WTC11 (cell line): ENCODE measurements around the gene PROKR2. TPM values are rescaled to one million over a fixed set of nuclear protein-coding genes. Genes with fewer than 3 reads are reported as not detected.

Source experiments
- ATAC-seq: fragments of 200-7000 bp; cut with Tn5 transposase; 2 replicates; pipeline ENCODE4 v1.10.0; 2021; ENCODE audit warnings: mild to moderate bottlenecking, moderate library complexity
- CTCF ChIA-PET: fragments of 300-600 bp; sonication (Branson Sonifier 250); formaldehyde crosslinking; loops from one replicate; lab custom pipeline; 2021; ENCODE audit warnings: antibody characterized with exemption; lab: Charles Lee
- POLR2A ChIA-PET: fragments of 350-600 bp; sonication (Branson Sonifier 250); formaldehyde crosslinking; loops from one replicate; lab custom pipeline; 2021; ENCODE audit warnings: antibody characterized with exemption; lab: Charles Lee
- DNase-seq: peaks from one replicate; pipeline ENCODE4 v3.0.0; 2021; ENCODE audit warnings: low spot score
- H3K27ac Mint-ChIP-seq: 2 replicates; pipeline ENCODE4 v1.8.0; 2021; ENCODE audit warnings: mixed read lengths
- H3K27me3 Mint-ChIP-seq: 2 replicates; pipeline ENCODE4 v1.8.0; 2021; ENCODE audit warnings: low read depth, mild to moderate bottlenecking, moderate library complexity, mixed read lengths
- H3K36me3 Mint-ChIP-seq: 2 replicates; pipeline ENCODE4 v1.8.0; 2021; ENCODE audit warnings: mixed read lengths
- H3K4me1 Mint-ChIP-seq: 2 replicates; pipeline ENCODE4 v1.8.0; 2022; ENCODE audit warnings: mixed read lengths
- H3K4me3 Mint-ChIP-seq: 2 replicates; pipeline ENCODE4 v1.8.0; 2021; ENCODE audit warnings: mild to moderate bottlenecking, moderate library complexity, mixed read lengths
- H3K9me3 Mint-ChIP-seq: 2 replicates; pipeline ENCODE4 v1.8.0; 2021; ENCODE audit warnings: mixed read lengths
- CBFB ChIP-seq: sonication (generic); formaldehyde crosslinking; IDR thresholded peaks from 2 replicates; pipeline ENCODE4 v1.8.1; 2022; ENCODE audit warnings: mild to moderate bottlenecking, low read depth, missing genetic modification reagents
- CTCF ChIP-seq: fragments of 200-600 bp; IDR thresholded peaks from 2 replicates; pipeline ENCODE4 v1.8.0; 2022; ENCODE audit warnings: antibody characterized with exemption
- E2F4 ChIP-seq: sonication (generic); formaldehyde crosslinking; IDR thresholded peaks from 2 replicates; pipeline ENCODE4 v1.8.1; 2022; ENCODE audit warnings: low read depth, mild to moderate bottlenecking, moderate library complexity, missing genetic modification reagents, borderline replicate concordance
- EMX1 ChIP-seq: fragments of 250-450 bp; sonication (Bioruptor Pico); IDR thresholded peaks from 2 replicates; pipeline ENCODE4 v1.8.0; 2021; ENCODE audit warnings: mild to moderate bottlenecking
- FOXP1 ChIP-seq: sonication (generic); formaldehyde crosslinking; IDR thresholded peaks from 2 replicates; pipeline ENCODE4 v1.8.0; 2022; ENCODE audit warnings: missing genetic modification reagents, mild to moderate bottlenecking, moderate library complexity, borderline replicate concordance
- HMGXB4 ChIP-seq: sonication (generic); formaldehyde crosslinking; IDR thresholded peaks from 2 replicates; pipeline ENCODE4 v1.8.1; 2023; ENCODE audit warnings: mild to moderate bottlenecking, moderate library complexity, missing genetic modification reagents
- JAZF1 ChIP-seq: fragments of 250-450 bp; sonication (Bioruptor Pico); IDR thresholded peaks from 2 replicates; pipeline ENCODE4 v1.9.0; 2021; ENCODE audit warnings: moderate library complexity, mild to moderate bottlenecking, inconsistent platforms
- KAT7 ChIP-seq: sonication (generic); formaldehyde crosslinking; IDR thresholded peaks from 2 replicates; pipeline ENCODE4 v1.8.1; 2023; ENCODE audit warnings: missing genetic modification reagents, mild to moderate bottlenecking, borderline replicate concordance
- NFATC4 ChIP-seq: fragments of 250-450 bp; sonication (Bioruptor Pico); IDR thresholded peaks from 2 replicates; pipeline ENCODE4 v1.9.0; 2021; ENCODE audit warnings: mild to moderate bottlenecking
- NR3C1 ChIP-seq: sonication (generic); formaldehyde crosslinking; conservative IDR thresholded peaks from 2 replicates; pipeline ENCODE4 v1.8.1; 2023; ENCODE audit warnings: low read depth, mild to moderate bottlenecking, missing genetic modification reagents
- PREB ChIP-seq: sonication (generic); formaldehyde crosslinking; IDR thresholded peaks from 2 replicates; pipeline ENCODE4 v1.8.1; 2022; ENCODE audit warnings: mild to moderate bottlenecking, missing genetic modification reagents, moderate library complexity, borderline replicate concordance
- RORB ChIP-seq: fragments of 250-450 bp; sonication (Bioruptor Pico); IDR thresholded peaks from 2 replicates; pipeline ENCODE4 v1.9.0; 2021; ENCODE audit warnings: mild to moderate bottlenecking
- TEAD4 ChIP-seq: sonication (generic); formaldehyde crosslinking; IDR thresholded peaks from 2 replicates; pipeline ENCODE4 v1.8.0; 2022; ENCODE audit warnings: mild to moderate bottlenecking, missing genetic modification reagents
- USF1 ChIP-seq: sonication (generic); formaldehyde crosslinking; IDR thresholded peaks from 2 replicates; pipeline ENCODE4 v1.8.0; 2022; ENCODE audit warnings: mild to moderate bottlenecking, missing genetic modification reagents
- ZBTB21 ChIP-seq: sonication (generic); formaldehyde crosslinking; IDR thresholded peaks from 2 replicates; pipeline ENCODE4 v1.8.1; 2023; ENCODE audit warnings: mild to moderate bottlenecking, missing genetic modification reagents, borderline replicate concordance
- ZNF121 ChIP-seq: sonication (generic); formaldehyde crosslinking; IDR thresholded peaks from 2 replicates; pipeline ENCODE4 v1.8.0; 2023; ENCODE audit warnings: missing genetic modification reagents
- ZNF232 ChIP-seq: sonication (generic); formaldehyde crosslinking; IDR thresholded peaks from 2 replicates; pipeline ENCODE4 v1.8.0; 2022; ENCODE audit warnings: mild to moderate bottlenecking, missing genetic modification reagents
- ZNF423 ChIP-seq: fragments of 250-450 bp; sonication (Bioruptor Pico); IDR thresholded peaks from 2 replicates; pipeline ENCODE4 v2.1.2; 2022; ENCODE audit warnings: mild to moderate bottlenecking, moderate library complexity
- ZNF512 ChIP-seq: sonication (generic); formaldehyde crosslinking; IDR thresholded peaks from 2 replicates; pipeline ENCODE4 v1.8.1; 2022; ENCODE audit warnings: missing genetic modification reagents, borderline replicate concordance
- ZNF671 ChIP-seq: fragments of 250-450 bp; sonication (Bioruptor Pico); IDR thresholded peaks from 2 replicates; pipeline ENCODE4 v1.8.0; 2021; ENCODE audit warnings: mild to moderate bottlenecking
- total RNA-seq: library from RNA; stranded (reverse); gene quantifications from 3 replicates; pipeline ENCODE4 v1.2.3, GENCODE V29; 2021

The PROKR2 gene
- total RNA-seq, 1 experiment from 2014 or later = 2.0 TPM

GRCh38 chr20:5282561-5282960, 34.2 kb downstream of the PROKR2 start:
- Mint-ChIP-seq H3K4me1 (peaks cover 9% of the 10 kb centered on the region), H3K36me3 (peaks cover 4% of the 10 kb centered on the region; the same call in 1 of the 2 replicates)
- no peak for TF ChIP-seq HMGXB4 (CRISPR knock-in tag)
- TF ChIP-seq ZNF671 (CRISPR knock-in tag) = no peak
- no peak for TF ChIP-seq FOXP1
- no peak for TF ChIP-seq EMX1 (CRISPR knock-in tag)
- TF ChIP-seq, all 79 proteins: peak for 0
- Mint-ChIP-seq H3K27me3 (peaks cover 4% of the 10 kb centered on the region), H3K27ac (no peak overlapping the region), H3K4me3 (no peak overlapping the region), H3K9me3 (peaks cover 49% of the 10 kb centered on the region)
- CTCF ChIA-PET = interaction anchor here (1.8 kb wide), 1 partner anchor 59 kb away, joined by 4 read pairs; no protein-coding TSS in a partner anchor
- no peak for DNase-seq
- POLR2A ChIA-PET = interaction anchor here (0.6 kb wide), 1 partner anchor 97 kb away, joined by 7 read pairs; no protein-coding TSS in a partner anchor
- ATAC-seq = no peak

GRCh38 chr20:5279661-5280060, 37.1 kb downstream of the PROKR2 start:
- ATAC-seq = no peak
- POLR2A ChIA-PET = no interaction called here

More at GRCh38 chr20:5279661-5280060, 37.1 kb downstream of the PROKR2 start:
- Mint-ChIP-seq H3K36me3 (no peaks in the 10 kb centered on the region; the same call in 1 of the 2 replicates), H3K4me3 (no peak overlapping the region), H3K27me3 (peaks cover 4% of the 10 kb centered on the region; the same call in 1 of the 2 replicates), H3K9me3 (peaks cover 39% of the 10 kb centered on the region), H3K4me1 (peaks cover 9% of the 10 kb centered on the region), H3K27ac (no peak overlapping the region)
- DNase-seq = no peak
- TF ChIP-seq NFATC4 (CRISPR knock-in tag) (no peak), EMX1 (CRISPR knock-in tag) (no peak), ZBTB21 (no peak), JAZF1 (CRISPR knock-in tag) (no peak), CBFB (CRISPR knock-in tag) (no peak), USF1 (CRISPR knock-in tag) (no peak), TEAD4 (CRISPR knock-in tag) (no peak), NR3C1 (CRISPR knock-in tag) (no peak), KAT7 (no peak), ZNF423 (CRISPR knock-in tag) (no peak), ZNF121 (CRISPR knock-in tag) (no peak), FOXP1 (no peak), PREB (CRISPR knock-in tag) (no peak), ZNF232 (CRISPR knock-in tag) (no peak), RORB (CRISPR knock-in tag) (no peak), E2F4 (no peak), CTCF (no peak), ZNF512 (CRISPR knock-in tag) (no peak)
- CTCF ChIA-PET = no interaction called here
